Subcutaneous adipose tissue (tissue), 4 donors: ENCODE measurements around the gene LRMDA. TPM values are rescaled to one million over a fixed set of nuclear protein-coding genes. Genes with fewer than 3 reads are reported as not detected.

Experiments used
- total RNA-seq, 4 donors: library from RNA; depleted of rRNA; stranded (reverse); fragments of >200 nt; gene quantifications; one replicate each; pipeline ENCODE4 v1.1.0, GENCODE V29; 2016
- TF ChIP-seq, protein P1 (sequence below): fragments of 450-650 bp; IDR thresholded peaks from one replicate; pipeline ENCODE4 v1.5.1; 2016; ENCODE audit warnings: low read depth, mild to moderate bottlenecking, control low read depth, antibody characterized with exemption, moderate library complexity

LRMDA gene
- total RNA-seq, 4 donors from 2014 or later, result 17.4 to 92.1 (median 22.8) TPM

DNA sequence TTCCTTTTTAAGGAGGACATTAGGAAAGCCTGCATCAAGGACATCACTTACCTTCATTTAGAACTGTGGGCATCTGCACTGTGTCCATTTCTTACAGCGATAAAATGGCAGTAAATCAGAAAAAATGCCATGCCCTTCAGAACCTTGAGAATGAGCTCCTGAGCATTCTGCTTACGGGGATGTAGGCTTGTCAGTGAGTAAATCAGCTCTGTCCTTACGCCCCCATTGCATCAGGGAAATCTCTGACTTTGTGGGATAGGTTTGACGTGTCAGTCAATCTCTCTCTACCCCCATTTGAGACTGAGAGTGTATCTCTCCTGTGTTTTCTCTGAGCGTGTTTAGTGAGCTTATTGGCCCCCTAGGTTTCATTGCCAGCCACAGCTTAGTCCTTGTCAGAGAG lies 837.1 kb downstream of the LRMDA start:
- TF ChIP-seq, protein P1, sequence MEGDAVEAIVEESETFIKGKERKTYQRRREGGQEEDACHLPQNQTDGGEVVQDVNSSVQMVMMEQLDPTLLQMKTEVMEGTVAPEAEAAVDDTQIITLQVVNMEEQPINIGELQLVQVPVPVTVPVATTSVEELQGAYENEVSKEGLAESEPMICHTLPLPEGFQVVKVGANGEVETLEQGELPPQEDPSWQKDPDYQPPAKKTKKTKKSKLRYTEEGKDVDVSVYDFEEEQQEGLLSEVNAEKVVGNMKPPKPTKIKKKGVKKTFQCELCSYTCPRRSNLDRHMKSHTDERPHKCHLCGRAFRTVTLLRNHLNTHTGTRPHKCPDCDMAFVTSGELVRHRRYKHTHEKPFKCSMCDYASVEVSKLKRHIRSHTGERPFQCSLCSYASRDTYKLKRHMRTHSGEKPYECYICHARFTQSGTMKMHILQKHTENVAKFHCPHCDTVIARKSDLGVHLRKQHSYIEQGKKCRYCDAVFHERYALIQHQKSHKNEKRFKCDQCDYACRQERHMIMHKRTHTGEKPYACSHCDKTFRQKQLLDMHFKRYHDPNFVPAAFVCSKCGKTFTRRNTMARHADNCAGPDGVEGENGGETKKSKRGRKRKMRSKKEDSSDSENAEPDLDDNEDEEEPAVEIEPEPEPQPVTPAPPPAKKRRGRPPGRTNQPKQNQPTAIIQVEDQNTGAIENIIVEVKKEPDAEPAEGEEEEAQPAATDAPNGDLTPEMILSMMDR, result no peak

DNA sequence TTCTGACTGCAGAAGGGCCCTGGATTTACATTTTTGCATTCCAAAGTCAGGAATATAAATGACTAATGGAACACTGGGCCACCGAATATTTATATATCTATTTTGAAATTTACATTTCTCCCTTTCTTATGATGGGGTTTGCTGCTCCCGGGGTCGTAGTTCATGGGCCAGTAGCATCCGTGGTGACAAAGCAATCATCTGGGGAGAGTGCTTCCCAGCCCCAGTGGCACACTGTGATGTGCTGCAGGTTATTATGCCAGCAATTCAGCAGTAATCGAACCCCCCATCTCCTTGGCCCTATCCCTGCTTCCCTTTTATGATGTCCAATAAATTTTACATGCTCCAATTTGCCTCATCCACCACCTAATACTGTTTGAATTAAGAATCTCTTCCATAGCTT lies 837.5 kb downstream of the LRMDA start:
- TF ChIP-seq, protein P1, result no peak

DNA sequence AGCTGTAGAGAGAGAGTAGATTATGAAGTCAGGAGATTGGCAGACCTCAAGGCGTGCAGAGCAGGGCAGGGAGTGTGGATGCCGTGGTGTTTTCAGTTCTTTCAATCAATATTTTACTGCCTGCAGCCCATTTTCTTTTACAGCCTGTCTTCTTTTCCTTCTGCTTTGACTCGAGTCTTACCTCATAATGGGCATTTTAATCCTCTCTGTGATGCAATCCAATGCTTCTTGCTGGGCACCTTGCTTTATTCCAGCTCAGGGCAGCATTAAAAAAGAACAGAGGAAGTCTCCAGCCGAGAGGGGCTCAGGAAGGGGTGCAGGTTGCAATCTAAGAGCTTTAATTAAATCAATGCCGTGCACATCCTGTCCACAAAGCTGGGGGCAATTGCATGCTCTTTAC lies 839.0 kb downstream of the LRMDA start:
- TF ChIP-seq, protein P1, result no peak

DNA sequence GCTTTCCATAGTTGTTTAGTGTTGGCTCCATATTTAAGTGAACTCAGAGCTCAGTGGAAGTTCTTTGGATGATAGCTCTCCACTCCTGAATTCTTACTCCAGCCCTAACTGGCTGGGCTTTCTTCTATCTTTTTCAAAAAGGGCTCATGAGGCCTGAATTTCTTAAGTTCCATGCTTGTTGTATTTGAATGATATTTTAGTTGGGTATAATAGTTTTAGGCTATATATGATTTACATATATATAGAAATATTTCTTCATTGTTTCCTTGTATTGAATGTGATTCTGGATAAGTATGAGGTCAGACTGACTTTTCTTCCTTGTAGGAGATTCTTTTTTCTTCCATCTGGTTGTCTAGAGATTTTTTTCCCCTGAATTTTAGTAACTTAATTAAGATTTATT lies 843.5 kb downstream of the LRMDA start:
- TF ChIP-seq, protein P1, result no peak

- TF ChIP-seq, protein P1, result no peak
Observed at GRCh38 chr10:76278811-76279460, 847.5 kb downstream of the LRMDA start.

- TF ChIP-seq, protein P1, result no peak
Observed at GRCh38 chr10:76281659-76282058, 850.2 kb downstream of the LRMDA start.

DNA sequence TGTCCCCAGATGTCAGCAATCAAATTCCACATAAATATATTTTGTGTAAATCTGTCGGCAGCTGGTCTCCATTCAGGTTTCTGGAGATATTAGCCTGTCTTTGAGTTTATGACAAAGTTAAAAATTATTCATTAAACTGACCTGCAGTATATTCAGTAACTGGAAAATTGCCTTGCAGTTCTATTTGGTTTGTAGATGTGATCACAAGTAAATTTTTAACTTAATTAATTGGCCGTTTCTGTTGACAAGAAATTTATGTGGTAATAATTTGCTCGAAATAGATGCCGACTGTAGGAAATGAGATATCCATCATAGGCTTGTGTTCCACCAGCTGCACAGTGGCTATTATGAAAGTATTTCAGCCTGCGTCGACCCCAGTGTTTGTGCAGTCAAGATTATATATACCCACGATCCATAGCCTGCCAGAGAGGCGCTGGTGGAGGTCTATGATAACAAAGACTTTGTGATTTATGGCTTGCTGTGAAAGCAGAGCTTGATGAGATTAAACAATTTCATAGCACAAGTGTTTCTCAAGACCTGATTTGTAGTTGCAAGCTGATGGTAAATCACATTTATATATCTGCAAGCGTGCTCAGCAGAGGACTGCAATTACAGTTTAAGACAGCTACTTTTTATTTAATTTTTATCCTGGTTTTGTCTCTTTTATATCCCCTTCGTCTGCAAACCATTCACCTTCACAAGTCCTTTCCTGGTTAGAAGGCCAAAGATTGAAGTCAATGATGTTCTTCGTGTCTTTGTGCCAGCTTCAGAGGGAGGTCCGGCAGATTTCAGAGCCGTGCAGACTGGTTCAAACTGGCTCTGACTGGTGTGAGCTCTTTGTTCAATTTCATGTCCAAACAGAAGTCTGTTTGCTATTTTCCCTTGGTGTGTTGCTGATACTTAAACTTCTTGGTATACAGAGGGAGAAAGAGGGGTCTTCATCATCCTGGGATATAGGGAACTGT lies 850.9 kb downstream of the LRMDA start:
- TF ChIP-seq, protein P1, result no peak
